Measurements from ENCODE around the gene CTIF.

Gene CTIF

GRCh38 chr18:48527461-48527860, 11.4 kb upstream of the CTIF start:
- Histone ChIP-seq H3K79me2 (no peaks in the 10 kb centered on the region), H3K36me3 (ENCODE audit: control insufficient read depth, insufficient read depth, low read length) (no peaks in the 10 kb centered on the region), H3K27ac (no peak overlapping the region), H3K9ac (no peak overlapping the region), H3K27me3 (ENCODE audit: control insufficient read depth, insufficient read depth, low read length) (no peaks in the 10 kb centered on the region), H3K4me2 (ENCODE audit: low read length) (no peak overlapping the region), H3K9me3 (ENCODE audit: control insufficient read depth, low read length) (no peaks in the 10 kb centered on the region), H3K4me1 (peaks cover 23% of the 10 kb centered on the region), H3K4me3 (ENCODE audit: low read depth, low read length) (no peak overlapping the region), H2AFZ (no peak overlapping the region)
- no peak for TF ChIP-seq CTCF (IDR thresholded peaks at IDR 0.05)

- TF ChIP-seq CTCF (IDR thresholded peaks at IDR 0.05) = no peak
- Histone ChIP-seq H2AFZ (no peak overlapping the region), H3K9ac (no peak overlapping the region), H3K4me1 (peaks cover 23% of the 10 kb centered on the region), H3K27ac (no peak overlapping the region), H3K4me3 (ENCODE audit: low read depth, low read length) (no peak overlapping the region), H3K79me2 (no peaks in the 10 kb centered on the region), H3K4me2 (ENCODE audit: low read length) (no peak overlapping the region), H3K9me3 (ENCODE audit: control insufficient read depth, low read length) (no peaks in the 10 kb centered on the region), H3K27me3 (ENCODE audit: control insufficient read depth, insufficient read depth, low read length) (no peaks in the 10 kb centered on the region), H3K36me3 (ENCODE audit: control insufficient read depth, insufficient read depth, low read length) (no peaks in the 10 kb centered on the region)
Measured at GRCh38 chr18:48528861-48529260, 10.0 kb upstream of the CTIF start.

GRCh38 chr18:48529796-48530195, 9.0 kb upstream of the CTIF start:
- Histone ChIP-seq H3K9ac (no peak overlapping the region), H2AFZ (peak overlapping the region; percentile 39), H3K4me1 (peaks cover 23% of the 10 kb centered on the region), H3K36me3 (ENCODE audit: control insufficient read depth, insufficient read depth, low read length) (no peaks in the 10 kb centered on the region), H3K4me3 (ENCODE audit: low read depth, low read length) (no peak overlapping the region), H3K4me2 (ENCODE audit: low read length) (no peak overlapping the region), H3K27me3 (ENCODE audit: control insufficient read depth, insufficient read depth, low read length) (no peaks in the 10 kb centered on the region), H3K79me2 (no peaks in the 10 kb centered on the region), H3K9me3 (ENCODE audit: control insufficient read depth, low read length) (no peaks in the 10 kb centered on the region), H3K27ac (peak overlapping the region; percentile 22)
- no peak for TF ChIP-seq CTCF (IDR thresholded peaks at IDR 0.05)

GRCh38 chr18:48530399-48531081, 8.3 kb upstream of the CTIF start:
- Histone ChIP-seq H3K79me2 (no peaks in the 10 kb centered on the region), H3K27ac (peak overlapping the region; percentile 22), H2AFZ (peak overlapping the region; percentile 39), H3K4me2 (ENCODE audit: low read length) (no peak overlapping the region), H3K9me3 (ENCODE audit: control insufficient read depth, low read length) (no peaks in the 10 kb centered on the region), H3K9ac (no peak overlapping the region), H3K27me3 (ENCODE audit: control insufficient read depth, insufficient read depth, low read length) (no peaks in the 10 kb centered on the region), H3K4me1 (peaks cover 23% of the 10 kb centered on the region), H3K4me3 (ENCODE audit: low read depth, low read length) (no peak overlapping the region), H3K36me3 (ENCODE audit: control insufficient read depth, insufficient read depth, low read length) (no peaks in the 10 kb centered on the region)
- no peak for TF ChIP-seq CTCF (IDR thresholded peaks at IDR 0.05)

- no peak for TF ChIP-seq CTCF (IDR thresholded peaks at IDR 0.05)
- Histone ChIP-seq H3K9me3 (ENCODE audit: control insufficient read depth, low read length) (no peaks in the 10 kb centered on the region), H3K4me1 (peaks cover 23% of the 10 kb centered on the region), H2AFZ (no peak overlapping the region), H3K27ac (no peak overlapping the region), H3K27me3 (ENCODE audit: control insufficient read depth, insufficient read depth, low read length) (no peaks in the 10 kb centered on the region), H3K9ac (no peak overlapping the region), H3K79me2 (no peaks in the 10 kb centered on the region), H3K4me3 (ENCODE audit: low read depth, low read length) (no peak overlapping the region), H3K36me3 (ENCODE audit: control insufficient read depth, insufficient read depth, low read length) (no peaks in the 10 kb centered on the region), H3K4me2 (ENCODE audit: low read length) (no peak overlapping the region)
Measured at GRCh38 chr18:48531082-48531403, 7.8 kb upstream of the CTIF start.
